ENCODE measurements around the gene PDE8A.
"Not testable (repeated sequence)": the region's sequence is repeated elsewhere in the genome, so short reads cannot be mapped to it uniquely, and the experiment has no call there.

PDE8A gene

DNA sequence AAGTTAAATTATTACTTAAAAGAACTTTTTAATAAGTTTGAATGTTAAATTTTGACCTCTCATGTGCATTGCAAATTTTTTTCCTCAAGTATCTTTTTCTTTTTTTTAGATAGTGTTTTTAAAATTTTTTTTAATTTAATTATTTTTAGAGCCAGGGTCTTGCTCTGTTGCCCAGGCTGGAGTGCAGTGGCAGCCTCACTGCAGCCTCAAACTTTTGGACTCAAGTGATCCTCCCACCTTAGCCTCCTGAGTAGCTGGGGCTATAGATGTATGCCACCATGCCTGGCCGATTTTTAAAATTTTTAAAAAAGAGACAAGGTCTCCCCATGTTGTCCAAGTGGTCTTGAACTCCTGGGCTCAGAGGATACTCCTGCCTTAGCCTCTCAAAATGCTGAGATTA, 14.4 kb downstream of the PDE8A start:
- DNase-seq (ENCODE audit: extremely low read depth, insufficient read length) = no peak
- Histone ChIP-seq H3K36me3 (ENCODE audit: control insufficient read depth, insufficient read depth, low read length) (no peaks in the 10 kb centered on the region), H3K4me3 (replicated peaks; ENCODE audit: low read depth, low read length) (no peak overlapping the region), H3K27me3 (replicated peaks; ENCODE audit: control insufficient read depth, insufficient read depth, low read length) (no peaks in the 10 kb centered on the region)
- TF ChIP-seq, protein P1, sequence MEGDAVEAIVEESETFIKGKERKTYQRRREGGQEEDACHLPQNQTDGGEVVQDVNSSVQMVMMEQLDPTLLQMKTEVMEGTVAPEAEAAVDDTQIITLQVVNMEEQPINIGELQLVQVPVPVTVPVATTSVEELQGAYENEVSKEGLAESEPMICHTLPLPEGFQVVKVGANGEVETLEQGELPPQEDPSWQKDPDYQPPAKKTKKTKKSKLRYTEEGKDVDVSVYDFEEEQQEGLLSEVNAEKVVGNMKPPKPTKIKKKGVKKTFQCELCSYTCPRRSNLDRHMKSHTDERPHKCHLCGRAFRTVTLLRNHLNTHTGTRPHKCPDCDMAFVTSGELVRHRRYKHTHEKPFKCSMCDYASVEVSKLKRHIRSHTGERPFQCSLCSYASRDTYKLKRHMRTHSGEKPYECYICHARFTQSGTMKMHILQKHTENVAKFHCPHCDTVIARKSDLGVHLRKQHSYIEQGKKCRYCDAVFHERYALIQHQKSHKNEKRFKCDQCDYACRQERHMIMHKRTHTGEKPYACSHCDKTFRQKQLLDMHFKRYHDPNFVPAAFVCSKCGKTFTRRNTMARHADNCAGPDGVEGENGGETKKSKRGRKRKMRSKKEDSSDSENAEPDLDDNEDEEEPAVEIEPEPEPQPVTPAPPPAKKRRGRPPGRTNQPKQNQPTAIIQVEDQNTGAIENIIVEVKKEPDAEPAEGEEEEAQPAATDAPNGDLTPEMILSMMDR (IDR thresholded peaks at IDR 0.05; ENCODE audit: insufficient read depth, low read length, poor library complexity, severe bottlenecking) = no peak

- H3K27me3 ChIP-seq (replicated peaks; ENCODE audit: control insufficient read depth, insufficient read depth, low read length); H3K36me3 ChIP-seq (ENCODE audit: control insufficient read depth, insufficient read depth, low read length); DNase-seq (ENCODE audit: extremely low read depth, insufficient read length); H3K4me3 ChIP-seq (replicated peaks; ENCODE audit: low read depth, low read length): not testable (repeated sequence)
Observed at GRCh38 chr15:84996714-84997113, 15.1 kb downstream of the PDE8A start.

- not testable (repeated sequence) for DNase-seq (ENCODE audit: extremely low read depth, insufficient read length); H3K36me3 ChIP-seq (ENCODE audit: control insufficient read depth, insufficient read depth, low read length); H3K4me3 ChIP-seq (replicated peaks; ENCODE audit: low read depth, low read length); H3K27me3 ChIP-seq (replicated peaks; ENCODE audit: control insufficient read depth, insufficient read depth, low read length)
Observed at GRCh38 chr15:84997214-84997613, 15.6 kb downstream of the PDE8A start.

DNA sequence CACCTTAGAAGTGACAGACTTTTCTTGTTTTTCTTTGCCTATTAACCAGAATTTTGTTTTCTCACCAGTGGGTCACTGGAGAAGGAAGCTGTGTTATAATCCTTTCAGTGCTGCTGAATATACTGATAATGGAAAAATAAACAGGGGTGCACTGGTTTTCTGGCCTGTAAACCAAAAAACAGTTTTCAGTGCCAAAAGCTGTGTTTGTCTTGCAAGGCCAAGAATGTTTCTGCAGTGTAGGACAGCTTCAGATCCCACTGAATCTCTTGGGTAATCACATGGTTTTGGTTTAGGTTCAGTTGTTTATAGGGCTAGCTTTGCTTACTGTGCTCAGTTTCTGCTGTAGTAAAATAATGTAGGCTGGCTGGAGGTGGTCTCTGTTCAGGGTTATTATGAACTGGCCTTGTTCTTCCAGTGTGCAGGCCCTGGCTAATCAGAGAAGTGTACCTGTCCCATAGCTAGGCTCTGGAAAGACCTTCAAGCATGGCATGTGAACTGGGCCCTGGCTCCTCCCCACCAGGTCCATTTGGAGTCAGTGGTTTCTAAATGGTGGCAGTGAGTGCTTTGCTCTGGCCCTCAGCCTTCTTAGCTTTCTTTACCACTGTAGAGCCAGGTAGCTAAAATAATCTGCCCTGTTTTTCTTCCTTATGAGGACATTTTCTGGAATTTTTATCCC, 18.7 kb downstream of the PDE8A start:
- TF ChIP-seq, protein P1 (IDR thresholded peaks at IDR 0.05; ENCODE audit: insufficient read depth, low read length, poor library complexity, severe bottlenecking) = no peak
- Histone ChIP-seq H3K4me3 (replicated peaks; ENCODE audit: low read depth, low read length) (no peak overlapping the region), H3K36me3 (ENCODE audit: control insufficient read depth, insufficient read depth, low read length) (no peaks in the 10 kb centered on the region), H3K27me3 (replicated peaks; ENCODE audit: control insufficient read depth, insufficient read depth, low read length) (no peaks in the 10 kb centered on the region)
- no peak for DNase-seq (ENCODE audit: extremely low read depth, insufficient read length)

- DNase-seq (ENCODE audit: extremely low read depth, insufficient read length) = no peak
- TF ChIP-seq, protein P1 (IDR thresholded peaks at IDR 0.05; ENCODE audit: insufficient read depth, low read length, poor library complexity, severe bottlenecking) = no peak
- Histone ChIP-seq H3K4me3 (replicated peaks; ENCODE audit: low read depth, low read length) (no peak overlapping the region), H3K36me3 (ENCODE audit: control insufficient read depth, insufficient read depth, low read length) (no peaks in the 10 kb centered on the region), H3K27me3 (replicated peaks; ENCODE audit: control insufficient read depth, insufficient read depth, low read length) (no peaks in the 10 kb centered on the region)
Observed at GRCh38 chr15:85000937-85001336, 19.3 kb downstream of the PDE8A start.

DNA sequence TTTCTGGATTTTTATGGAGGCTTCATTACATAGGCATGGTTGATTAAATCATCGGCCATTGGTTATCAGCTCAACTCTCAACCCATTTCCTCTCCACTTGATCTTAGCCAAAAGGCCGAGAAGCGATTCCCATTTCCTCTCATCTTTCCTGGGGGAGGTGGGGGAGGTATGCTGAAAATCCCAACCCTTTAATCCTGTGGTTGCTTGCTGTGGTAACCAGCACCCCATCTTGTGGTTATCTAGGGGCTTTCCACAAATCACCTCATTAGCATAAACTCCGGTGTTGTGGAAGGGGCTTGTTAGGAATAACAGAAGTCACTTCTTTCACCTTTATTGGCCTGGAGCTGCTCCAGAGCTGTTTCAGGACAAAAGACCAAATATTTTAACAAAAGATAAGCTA, 20.9 kb downstream of the PDE8A start:
- TF ChIP-seq, protein P1 (IDR thresholded peaks at IDR 0.05; ENCODE audit: insufficient read depth, low read length, poor library complexity, severe bottlenecking) = no peak
- DNase-seq (ENCODE audit: extremely low read depth, insufficient read length) = no peak
- Histone ChIP-seq H3K36me3 (ENCODE audit: control insufficient read depth, insufficient read depth, low read length) (no peaks in the 10 kb centered on the region), H3K4me3 (replicated peaks; ENCODE audit: low read depth, low read length) (no peak overlapping the region), H3K27me3 (replicated peaks; ENCODE audit: control insufficient read depth, insufficient read depth, low read length) (no peaks in the 10 kb centered on the region)
